GM11168 (cell line): Measurements from ENCODE around the gene IQCH.

Source experiments
- in situ Hi-C: fragments of 300-500 bp; cut with MboI; formaldehyde crosslinking; loops from one replicate; pipeline ENCODE4 v1.12.0; 2022; ENCODE audit warnings: low sequenced_read_pairs; ENCODE audit not compliant: unreplicated experiment

The IQCH gene

DNA sequence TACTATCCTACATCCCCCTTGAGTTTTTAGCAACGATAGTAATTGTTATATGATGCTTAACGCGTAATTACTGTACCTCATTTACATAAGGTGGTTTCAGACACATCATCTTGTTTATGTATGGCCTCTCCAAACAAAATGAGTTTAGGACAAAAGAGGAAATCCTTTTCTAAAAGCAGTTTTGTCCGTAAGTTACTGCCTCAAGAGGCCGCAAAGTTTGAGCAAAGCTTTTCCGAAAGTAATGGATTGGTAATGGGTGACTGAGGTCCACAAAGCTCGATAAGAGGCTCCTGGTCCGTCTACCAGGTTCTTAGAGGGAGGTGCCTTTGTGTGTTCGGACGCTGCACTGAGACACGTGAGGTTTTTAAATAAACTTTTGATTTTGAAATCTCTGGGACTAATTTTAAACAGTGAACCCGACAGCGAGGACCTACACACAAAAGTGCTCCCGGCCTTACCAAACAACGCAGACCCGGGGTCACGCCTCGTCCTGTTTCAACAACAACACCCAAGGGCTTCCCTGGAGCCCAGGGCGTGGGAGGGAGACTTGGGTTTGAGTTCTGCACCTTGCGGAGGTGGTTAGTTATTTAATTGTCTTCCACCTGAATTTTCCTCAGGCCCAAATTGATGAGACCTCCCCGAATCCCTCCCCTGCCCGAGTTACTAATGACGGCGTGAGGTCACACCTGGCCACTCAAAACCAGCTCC, 265.9 kb downstream of the IQCH start:
- in situ Hi-C loops: no loop called here

DNA sequence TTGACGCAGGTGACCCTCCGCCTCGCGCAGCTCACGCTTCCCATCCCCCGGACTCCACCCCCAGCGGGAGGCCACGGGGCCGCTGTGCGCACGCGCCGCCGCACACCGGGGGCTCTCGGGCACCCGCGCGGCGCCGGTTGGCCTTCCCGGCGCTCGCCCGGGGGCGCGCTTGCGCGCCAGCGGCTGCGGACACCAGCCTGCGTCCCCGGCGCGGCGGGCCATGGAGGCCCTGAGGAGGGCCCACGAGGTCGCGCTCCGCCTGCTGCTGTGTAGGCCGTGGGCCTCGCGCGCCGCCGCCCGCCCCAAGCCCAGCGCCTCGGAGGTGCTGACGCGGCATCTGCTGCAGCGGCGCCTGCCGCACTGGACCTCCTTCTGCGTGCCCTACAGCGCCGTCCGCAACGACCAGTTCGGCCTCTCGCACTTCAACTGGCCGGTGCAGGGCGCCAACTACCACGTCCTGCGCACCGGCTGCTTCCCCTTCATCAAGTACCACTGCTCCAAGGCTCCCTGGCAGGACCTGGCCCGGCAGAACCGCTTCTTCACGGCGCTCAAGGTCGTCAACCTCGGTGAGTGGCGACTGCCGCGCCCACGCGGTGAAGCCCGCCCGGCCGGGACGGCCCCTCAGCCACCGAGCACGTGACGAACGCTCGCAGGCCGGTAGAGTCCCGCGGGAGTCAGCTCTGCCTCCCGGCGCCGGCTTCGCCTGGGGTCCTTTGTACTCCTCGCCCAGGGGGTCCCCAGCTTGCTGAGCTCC, 266.6 kb downstream of the IQCH start, which contains the start of gene C15orf61:
C15orf61 (plus strand) TSS at position 103 of the 754 bp plus-strand sequence; CDS start at position 221, 118 bp downstream.
- in situ Hi-C loops: no loop called here

DNA sequence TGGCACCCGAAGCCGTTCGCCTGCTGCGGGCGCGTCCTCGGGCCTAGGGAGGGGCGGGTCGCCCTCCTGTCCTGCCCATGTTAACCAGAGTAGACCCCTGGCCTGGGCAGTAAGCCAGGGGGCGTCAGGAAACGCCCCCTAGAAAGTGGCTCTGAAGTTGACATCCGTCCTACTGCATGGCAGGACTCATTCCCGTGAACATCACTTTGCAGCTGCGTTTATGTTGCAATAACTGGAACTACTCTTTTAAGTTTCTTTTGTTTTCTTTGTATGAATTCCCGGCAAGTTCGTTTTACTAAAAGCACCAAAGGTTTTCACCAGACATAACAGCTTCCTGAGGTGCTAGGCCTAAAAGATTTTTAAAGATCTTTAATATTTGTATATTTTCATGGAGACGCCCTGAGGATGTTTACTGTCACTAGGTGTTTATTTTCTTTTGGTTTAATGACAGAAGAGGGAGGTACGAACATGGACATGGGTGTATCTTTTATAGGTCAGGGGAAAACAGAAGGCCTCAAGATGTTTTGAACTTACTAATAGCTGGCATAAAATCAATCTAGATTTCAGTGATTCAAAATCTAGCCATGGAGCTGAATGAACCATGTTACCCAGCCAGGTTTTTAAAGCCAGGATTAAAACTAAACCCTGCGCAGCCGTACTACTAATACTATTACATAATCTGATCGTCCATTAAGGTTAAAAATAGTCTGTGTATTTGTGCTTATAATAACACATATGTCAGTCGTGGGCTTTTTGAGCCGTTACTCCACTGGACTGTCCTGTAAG, 267.4 kb downstream of the IQCH start:
- in situ Hi-C loops: no loop called here

DNA sequence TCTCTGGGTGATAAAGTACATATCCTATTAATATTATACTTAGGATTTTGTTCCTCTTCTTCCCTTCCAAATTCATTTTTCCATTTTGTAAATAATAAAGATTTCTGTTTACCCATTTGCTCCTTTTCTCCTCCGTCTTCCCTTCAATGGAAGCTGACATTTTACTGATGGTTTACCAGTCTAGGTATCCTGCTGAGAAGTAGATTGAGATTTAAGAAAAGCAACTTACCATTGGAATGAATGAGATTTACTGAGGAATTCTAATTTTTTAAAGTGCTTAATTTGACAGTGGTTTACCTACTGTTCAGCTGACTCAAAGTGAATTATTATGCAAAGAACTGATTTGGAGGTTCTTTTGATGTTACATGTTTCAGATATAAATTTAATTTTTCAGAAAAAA, 268.7 kb downstream of the IQCH start:
- in situ Hi-C loops: no loop called here

DNA sequence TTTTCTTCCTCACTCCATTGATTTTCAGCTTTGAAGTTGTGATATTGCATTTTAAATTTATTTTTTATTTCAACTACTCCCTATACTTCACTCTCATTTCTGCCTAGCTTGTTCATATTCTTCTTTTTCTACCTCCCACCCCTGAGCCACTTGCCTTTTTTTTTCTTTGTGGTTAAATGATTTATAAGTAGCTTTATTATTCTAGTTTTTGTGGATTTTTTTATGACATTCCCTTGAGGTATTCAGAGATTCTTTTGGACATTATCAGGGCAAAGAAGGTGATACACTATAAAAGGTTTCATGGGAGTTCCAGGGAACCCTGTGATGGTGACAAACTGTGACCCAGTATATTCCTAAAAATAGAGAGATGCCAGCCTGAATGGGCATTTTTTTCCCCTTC, 269.6 kb downstream of the IQCH start:
- in situ Hi-C loops: no loop called here

DNA sequence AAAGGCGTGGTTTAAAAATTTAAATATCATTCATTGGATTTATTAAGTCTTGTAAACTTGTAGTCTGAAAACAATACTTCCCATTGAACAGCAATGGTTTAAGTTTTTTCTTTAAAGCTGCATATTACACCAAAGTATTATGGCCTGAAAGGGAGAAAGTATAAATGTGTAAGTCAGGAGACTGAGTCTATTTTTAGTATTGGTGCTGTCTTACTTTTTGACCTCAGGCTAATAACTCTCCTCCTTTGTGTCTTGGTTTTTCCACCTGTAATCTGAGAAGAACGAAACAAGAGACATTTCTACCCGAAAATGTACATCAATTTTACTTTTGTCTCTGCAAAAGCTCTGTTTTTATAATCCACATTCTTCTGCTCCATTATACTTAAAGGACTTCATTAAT, 273.9 kb downstream of the IQCH start:
- in situ Hi-C loops: no loop called here

DNA sequence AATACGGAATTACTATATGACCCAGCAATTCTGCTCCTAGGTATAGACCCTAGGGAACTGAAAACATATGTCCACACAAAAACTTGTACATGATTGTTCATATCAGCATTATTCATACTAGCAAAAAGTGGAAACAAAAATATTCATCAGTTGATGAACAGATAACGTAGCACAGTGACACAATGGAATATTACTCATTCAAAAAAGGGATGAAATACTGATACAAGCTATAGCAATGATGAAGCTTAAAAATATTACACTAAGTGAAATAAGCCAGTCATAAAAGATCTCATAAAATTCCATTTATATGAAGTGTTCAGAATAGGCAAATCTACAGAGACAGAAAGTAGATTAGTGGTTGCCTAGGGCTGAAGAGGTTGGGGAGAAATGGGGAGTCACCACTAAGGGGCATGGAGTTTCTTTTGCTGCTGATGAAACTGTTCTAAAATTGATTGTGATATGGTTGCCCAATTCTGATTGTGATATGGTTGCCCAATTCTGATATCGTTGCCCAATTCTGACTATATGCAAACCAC, 276.9 kb downstream of the IQCH start:
- in situ Hi-C loops: no loop called here

DNA sequence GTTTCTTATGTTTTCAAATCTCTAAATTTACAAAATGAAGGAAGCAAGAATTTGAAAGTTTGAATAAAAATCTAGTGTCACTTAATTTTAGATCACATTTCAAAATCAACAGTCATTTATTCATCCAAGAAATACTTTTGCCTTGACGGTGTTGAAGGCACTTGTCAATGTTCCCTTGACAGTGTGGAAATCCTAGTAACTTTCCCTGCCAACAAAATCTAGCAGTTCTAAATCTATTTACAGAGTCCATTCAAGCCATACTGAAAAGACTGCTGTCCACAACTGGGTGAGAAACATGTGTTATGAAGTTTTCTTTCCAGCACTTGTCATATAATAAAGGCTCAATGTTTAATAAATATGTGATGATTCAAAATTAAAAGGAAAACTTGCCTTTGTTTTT, 279.3 kb downstream of the IQCH start:
- in situ Hi-C loops: no loop called here

DNA sequence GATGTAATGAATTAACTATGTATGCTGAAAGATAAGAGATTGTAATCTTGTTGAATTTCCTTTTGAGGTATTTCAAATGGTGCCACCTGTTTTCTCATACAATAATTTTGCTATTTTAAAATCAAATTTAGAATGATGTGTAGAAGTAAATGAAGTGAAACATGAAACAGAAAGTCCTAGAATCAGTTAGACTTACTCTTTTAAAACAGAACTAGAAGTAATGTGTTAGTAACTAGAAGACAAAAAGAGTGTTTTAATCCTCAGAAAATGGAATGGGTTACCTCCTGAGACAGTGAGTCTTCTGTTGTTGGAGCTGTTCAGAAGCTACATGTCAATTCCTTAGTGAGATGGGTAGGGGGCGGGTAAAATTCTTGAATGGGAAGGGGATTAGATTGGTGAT, 279.8 kb downstream of the IQCH start:
- in situ Hi-C loops: no loop called here

DNA sequence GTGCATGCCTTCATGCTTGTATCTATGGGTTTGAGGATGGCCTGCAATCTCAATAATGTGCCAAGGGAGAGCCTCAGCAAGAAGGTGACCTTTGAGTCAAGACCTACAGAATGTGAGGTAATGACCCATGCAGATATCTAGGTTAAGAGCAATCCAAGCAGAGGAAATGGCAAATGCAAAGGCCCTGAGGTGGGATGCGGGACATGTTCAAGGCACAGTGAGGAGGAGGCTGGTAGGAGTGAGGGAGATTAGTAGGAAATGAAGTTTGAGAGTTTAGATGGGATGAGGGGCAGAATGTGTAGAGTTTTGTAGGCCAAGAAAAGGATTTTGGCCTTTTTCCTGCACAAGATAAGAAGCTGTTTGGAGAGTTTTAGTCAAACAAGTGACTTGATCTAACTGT, 283.2 kb downstream of the IQCH start:
- in situ Hi-C loops: no loop called here

DNA sequence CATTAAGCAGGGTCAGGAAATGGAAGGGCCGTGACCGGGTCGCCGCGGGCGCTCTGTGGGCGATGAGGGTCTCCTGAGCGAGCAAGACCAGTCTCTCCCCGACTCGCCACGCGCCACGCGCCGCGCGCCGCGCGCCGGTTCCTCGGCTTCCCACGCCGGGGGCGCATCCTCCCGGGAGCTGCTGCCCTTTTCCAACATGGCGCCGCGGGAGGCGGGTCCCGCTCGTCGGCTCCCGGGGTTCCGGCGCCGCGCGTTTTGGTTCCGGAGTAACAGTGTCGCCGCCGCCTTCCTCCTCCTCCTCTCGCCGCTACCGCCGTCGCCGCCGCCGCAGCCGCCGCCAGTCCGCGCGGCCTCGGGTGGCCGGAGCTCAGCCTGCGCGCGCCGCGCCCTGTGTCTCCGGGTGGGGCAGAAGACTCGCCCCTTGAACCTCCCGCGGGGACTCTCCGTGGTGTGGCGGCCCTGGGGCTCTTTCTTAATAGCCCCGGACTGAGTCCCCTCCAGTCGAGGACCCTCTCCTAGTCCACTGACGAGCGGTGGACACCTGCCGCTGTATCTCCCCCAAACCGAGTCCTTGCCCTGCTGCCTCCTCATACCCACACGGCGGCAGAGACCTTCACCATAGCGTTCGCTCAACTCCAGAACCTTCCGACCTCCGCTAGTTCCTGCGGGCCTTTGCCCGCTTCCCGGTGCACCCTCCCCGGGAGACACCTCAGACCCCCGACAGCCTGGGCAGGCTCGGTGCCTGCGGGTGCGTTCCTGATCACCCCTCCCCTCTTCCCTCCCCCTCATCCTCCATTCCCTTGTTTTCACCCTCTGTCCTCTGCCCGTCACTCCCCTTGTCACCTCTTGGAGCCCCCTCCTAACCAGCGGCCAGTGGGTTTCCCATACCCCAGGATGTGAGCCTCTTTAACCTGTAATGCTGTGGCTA, 288.1 kb downstream of the IQCH start, which contains the start of gene MAP2K5:
MAP2K5 (plus strand) TSS at position 284 of the 928 bp plus-strand sequence; CDS start at position 917, 633 bp downstream.
- in situ Hi-C loops: no loop called here

DNA sequence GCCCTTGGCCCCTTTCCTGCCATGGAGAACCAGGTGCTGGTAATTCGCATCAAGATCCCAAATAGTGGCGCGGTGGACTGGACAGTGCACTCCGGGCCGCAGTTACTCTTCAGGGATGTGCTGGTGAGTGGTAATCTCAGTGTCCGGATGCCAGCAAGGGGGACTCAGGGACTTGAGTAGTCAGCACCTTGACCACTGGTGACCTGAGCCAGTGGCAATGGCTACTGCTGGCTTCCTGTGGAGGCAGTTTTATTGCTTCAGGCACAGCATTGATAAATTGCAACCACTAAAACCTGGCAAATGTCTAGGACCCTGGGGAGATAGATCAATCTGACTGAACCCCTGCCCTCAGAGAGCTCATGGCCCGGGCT, 288.7 kb downstream of the IQCH start:
- in situ Hi-C loops: no loop called here

DNA sequence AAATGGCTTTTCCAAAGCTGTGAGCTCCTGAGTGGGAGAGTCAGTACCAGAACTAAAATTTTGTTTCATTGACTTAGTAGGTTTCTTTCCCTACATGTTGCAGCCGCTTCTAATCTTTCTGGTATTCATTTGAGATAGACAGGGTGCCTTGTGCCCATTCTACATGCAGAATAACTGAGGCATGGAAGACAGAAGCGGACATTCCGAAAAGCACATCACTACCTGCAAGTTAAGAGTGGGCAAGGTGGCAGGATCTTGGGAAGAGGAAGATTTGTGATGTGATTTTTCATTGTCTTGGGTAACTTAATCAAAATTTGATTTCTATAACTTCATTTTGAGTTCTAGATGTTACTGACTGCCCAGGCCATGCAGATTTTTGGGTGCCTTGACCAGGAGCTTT, 289.9 kb downstream of the IQCH start:
- in situ Hi-C loops: no loop called here

DNA sequence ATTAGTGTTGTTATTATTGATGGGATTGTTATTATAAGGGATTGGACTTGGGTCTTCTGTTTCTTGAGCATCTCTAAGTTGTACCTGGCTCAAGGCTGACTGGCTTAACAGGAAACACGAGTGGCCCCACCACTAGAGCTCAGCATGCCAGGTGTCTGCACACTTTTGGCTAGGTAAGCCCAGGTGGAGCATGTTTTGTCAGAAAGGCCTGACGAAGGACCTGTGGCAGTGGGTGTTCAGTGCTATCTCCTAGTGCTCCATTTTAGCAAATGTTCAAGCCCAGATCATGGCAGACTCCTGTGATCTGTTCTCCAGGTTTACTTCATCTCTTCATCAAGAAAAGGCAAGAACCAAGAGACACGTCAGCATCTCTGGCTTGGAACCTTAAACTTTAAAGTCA, 291.3 kb downstream of the IQCH start:
- in situ Hi-C loops: no loop called here

DNA sequence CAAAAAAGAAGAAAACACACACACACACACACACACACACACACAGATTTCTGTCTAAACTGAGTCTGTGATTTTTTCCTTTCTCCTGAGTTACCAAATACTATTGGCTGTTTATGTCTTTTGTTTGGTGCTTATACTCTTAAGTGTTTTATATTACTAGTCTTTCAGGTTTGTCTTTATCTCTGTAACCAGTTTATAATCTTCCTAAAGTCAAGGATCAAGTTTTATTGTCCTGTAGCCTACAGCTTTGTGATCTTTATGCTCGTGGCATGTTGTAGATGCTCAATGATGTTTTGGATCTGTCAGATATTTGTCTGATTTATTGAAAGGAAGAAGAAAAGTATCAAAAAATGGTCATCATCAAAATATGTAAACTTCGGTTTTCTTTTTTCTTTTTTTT, 292.5 kb downstream of the IQCH start:
- in situ Hi-C loops: no loop called here

DNA sequence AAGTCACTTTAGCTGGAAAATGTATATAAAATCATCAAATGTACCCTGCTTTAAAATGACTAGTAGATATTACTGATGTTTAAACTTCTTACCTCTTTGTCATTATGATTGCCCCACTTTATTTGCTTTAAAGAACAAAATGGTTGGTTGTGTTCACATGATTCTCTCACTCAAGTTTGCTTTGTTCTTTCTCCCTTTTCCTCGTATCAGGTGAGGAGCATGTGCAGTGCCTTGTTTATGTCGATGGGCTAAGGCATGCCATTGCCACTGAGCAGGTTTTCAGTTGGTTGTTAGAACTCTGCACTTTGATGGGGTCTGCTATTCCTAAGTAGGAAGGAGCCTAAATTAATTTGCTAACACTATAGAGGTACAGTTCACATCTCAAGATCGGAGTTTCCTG, 293.2 kb downstream of the IQCH start:
- in situ Hi-C loops: no loop called here

DNA sequence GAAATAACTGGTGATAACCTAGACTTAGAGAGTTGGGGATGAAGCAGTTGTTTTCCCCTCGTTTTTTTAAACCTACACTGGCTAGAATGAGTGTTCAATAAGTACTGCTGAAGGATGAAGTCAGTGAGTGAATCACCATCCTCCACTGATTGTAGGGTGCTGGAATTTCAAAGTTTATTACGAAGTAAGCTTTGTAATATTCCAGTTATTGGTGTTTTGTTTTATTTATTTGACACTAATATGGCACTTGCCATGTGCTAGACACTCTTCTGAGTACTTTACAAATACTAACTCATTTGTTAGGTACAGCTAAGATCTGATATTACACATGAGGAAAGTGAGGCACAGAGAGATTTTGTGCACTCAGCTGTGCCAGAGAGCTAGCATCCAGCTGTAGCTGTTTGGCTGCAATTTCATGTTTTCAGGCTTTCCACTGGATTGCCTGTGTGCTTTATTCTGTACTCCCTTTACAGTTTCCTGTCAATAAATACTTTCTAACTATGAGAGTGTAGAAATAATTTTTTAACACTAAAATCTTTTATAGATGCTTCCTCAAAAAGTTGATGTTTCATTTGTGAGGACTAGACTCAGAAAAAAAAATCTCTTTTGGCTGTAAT, 293.8 kb downstream of the IQCH start:
- in situ Hi-C loops: no loop called here

DNA sequence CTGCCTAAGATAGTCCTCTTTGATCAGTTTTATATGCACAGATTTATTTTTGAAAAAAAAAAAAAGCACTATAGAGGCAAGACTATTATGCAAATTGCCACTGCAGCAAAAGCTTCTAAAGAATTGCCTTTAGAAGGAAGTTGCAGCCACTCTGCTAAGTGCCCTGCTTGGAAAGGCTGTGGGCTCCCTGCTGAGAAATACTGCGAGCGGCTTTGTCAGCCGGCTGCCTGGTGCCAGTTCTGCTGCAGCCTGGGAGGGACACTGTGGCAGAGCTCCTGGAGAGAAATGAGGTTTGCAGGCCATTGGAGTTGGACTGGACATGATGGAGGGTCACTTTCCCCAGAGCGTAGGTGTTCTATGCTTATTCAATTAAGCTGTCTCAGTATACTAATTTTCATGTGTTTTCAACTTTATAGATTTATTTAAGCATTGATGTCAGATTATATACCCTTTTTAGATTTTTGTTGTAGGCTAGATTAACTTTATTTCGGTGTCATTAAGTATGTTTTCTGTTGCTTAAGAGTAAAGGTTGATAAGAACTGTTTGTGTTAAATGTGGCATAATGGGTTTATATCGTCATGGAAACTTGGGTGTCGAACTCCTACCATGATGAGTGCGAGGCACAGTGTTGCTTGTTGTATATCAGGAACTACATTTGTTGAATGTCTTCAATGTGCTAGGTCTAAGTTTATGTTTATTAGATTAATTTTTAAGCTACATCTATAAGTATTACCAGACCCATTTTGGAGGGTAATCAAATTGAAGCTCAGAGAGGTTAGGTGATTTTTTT, 294.5 kb downstream of the IQCH start:
- in situ Hi-C loops: no loop called here

DNA sequence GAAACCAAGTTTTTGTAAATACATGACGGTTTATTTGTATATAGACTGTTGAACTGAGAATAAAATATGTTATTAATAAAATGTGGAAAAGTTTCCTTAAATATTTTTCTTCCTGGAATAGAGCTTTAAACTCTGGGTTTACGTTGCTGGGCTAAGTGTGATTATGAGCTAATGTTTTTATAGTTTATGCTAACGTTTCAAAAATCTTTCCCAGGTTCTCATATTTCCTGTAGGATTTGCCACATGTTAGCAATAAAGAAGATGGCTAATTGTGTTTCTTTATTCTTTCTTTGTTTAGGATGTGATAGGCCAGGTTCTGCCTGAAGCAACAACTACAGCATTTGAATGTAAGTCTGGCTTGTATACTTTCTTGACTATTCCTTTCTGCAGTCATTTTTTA, 295.1 kb downstream of the IQCH start:
- in situ Hi-C loops: no loop called here
